Measurements from ENCODE around the gene TMCC1.

The TMCC1 gene

DNA sequence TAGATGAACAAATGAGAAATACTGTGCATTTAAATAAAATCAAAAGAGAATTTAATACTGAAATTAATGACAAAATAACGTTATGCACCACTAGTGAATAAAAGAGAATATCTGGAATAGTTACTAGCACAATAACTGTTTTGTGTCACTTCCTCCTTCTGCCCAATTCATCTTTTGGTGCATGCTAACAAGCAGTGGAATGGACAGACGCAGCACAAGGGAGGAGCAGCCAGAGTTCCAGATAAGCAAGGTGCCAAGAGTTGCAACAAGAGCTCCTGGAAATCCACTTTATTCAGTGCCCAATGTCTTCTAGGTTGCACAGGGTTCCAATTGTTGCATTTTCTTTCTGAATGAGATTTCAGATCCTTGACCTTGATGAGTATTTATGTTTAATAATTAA, 220.5 kb downstream of the TMCC1 start:
- TF ChIP-seq TAF1 (IDR thresholded peaks at IDR 0.05; ENCODE audit: borderline replicate concordance, insufficient read depth, low read length) (no peak), FOXP2 (optimal IDR thresholded peaks at IDR 0.05; ENCODE audit: borderline replicate concordance, extremely low read depth, extremely low read length, insufficient read depth) (no peak), SIN3A (IDR thresholded peaks at IDR 0.05; ENCODE audit: borderline replicate concordance, insufficient read depth, low read length) (no peak), POLR2AphosphoS5 (IDR thresholded peaks at IDR 0.05; ENCODE audit: low read depth, low read length) (no peak)
- TF ChIP-seq, protein P1, sequence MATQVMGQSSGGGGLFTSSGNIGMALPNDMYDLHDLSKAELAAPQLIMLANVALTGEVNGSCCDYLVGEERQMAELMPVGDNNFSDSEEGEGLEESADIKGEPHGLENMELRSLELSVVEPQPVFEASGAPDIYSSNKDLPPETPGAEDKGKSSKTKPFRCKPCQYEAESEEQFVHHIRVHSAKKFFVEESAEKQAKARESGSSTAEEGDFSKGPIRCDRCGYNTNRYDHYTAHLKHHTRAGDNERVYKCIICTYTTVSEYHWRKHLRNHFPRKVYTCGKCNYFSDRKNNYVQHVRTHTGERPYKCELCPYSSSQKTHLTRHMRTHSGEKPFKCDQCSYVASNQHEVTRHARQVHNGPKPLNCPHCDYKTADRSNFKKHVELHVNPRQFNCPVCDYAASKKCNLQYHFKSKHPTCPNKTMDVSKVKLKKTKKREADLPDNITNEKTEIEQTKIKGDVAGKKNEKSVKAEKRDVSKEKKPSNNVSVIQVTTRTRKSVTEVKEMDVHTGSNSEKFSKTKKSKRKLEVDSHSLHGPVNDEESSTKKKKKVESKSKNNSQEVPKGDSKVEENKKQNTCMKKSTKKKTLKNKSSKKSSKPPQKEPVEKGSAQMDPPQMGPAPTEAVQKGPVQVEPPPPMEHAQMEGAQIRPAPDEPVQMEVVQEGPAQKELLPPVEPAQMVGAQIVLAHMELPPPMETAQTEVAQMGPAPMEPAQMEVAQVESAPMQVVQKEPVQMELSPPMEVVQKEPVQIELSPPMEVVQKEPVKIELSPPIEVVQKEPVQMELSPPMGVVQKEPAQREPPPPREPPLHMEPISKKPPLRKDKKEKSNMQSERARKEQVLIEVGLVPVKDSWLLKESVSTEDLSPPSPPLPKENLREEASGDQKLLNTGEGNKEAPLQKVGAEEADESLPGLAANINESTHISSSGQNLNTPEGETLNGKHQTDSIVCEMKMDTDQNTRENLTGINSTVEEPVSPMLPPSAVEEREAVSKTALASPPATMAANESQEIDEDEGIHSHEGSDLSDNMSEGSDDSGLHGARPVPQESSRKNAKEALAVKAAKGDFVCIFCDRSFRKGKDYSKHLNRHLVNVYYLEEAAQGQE (IDR thresholded peaks at IDR 0.05; ENCODE audit: insufficient read depth in 1 of 2, low read depth in 2 of 2, low read length in 2 of 2) = no peak

DNA sequence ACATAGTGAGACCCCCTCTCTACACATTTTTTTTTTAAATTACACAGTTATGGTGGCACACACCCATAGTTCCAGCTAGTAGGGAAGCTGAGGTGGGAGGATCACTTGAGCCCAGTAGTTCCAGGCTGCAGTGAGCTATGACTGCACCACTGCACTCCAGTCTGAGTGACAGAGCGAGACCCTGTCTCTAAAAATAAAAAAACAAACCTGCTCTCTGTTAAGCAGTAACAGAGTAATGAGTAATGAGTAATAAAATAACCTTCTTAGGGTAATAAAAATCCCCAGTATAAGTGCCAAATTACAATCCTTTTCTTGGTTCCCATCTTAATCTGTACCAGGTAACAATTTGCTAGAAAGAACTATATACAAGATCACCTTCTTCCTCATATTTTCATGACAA, 221.1 kb downstream of the TMCC1 start:
- no peak for TF ChIP-seq TAF1 (IDR thresholded peaks at IDR 0.05; ENCODE audit: borderline replicate concordance, insufficient read depth, low read length)
- TF ChIP-seq SIN3A (IDR thresholded peaks at IDR 0.05; ENCODE audit: borderline replicate concordance, insufficient read depth, low read length) = no peak
- no peak for TF ChIP-seq POLR2AphosphoS5 (IDR thresholded peaks at IDR 0.05; ENCODE audit: low read depth, low read length)
- TF ChIP-seq FOXP2 (optimal IDR thresholded peaks at IDR 0.05; ENCODE audit: borderline replicate concordance, extremely low read depth, extremely low read length, insufficient read depth) = no peak
- TF ChIP-seq, protein P1 (IDR thresholded peaks at IDR 0.05; ENCODE audit: insufficient read depth in 1 of 2, low read depth in 2 of 2, low read length in 2 of 2) = no peak

DNA sequence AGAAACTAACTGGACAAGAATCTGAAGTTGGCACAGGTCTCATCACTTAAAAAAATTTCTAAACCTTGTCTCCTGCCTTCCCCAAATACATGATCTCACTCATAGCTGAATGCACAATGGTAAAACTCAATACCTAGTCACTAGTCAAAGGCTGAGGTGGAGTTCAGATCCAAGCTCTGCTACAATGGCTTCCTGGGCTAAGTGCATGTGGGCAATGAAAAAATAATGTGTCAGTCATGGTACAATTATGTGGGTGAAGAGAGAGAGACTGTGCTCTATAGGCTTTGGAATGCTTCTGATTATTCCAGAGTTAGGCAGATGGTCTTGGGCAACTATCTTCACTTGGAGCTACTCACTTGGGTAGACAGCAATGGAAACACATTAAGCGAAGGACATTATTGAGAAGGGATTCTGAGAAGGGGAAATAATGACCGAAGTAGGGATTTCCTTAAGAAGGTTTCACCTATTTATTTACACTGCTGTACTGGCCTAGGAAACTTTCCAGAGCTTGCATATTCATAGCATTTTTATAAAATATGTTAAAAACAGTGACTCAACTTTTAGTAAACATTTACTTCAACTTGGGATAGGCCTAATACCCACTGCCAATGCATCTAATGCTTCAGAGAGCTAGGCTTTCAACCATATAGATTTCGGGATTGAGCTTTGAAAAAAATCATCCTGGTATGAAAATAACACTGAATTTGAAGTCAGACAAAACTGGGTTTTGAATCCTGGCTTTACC, 228.3 kb downstream of the TMCC1 start:
- TF ChIP-seq POLR2AphosphoS5 (IDR thresholded peaks at IDR 0.05; ENCODE audit: low read depth, low read length) (no peak), FOXP2 (optimal IDR thresholded peaks at IDR 0.05; ENCODE audit: borderline replicate concordance, extremely low read depth, extremely low read length, insufficient read depth) (no peak), SIN3A (IDR thresholded peaks at IDR 0.05; ENCODE audit: borderline replicate concordance, insufficient read depth, low read length) (no peak), TAF1 (IDR thresholded peaks at IDR 0.05; ENCODE audit: borderline replicate concordance, insufficient read depth, low read length) (no peak)
- TF ChIP-seq, protein P1 (IDR thresholded peaks at IDR 0.05; ENCODE audit: insufficient read depth in 1 of 2, low read depth in 2 of 2, low read length in 2 of 2) = no peak

DNA sequence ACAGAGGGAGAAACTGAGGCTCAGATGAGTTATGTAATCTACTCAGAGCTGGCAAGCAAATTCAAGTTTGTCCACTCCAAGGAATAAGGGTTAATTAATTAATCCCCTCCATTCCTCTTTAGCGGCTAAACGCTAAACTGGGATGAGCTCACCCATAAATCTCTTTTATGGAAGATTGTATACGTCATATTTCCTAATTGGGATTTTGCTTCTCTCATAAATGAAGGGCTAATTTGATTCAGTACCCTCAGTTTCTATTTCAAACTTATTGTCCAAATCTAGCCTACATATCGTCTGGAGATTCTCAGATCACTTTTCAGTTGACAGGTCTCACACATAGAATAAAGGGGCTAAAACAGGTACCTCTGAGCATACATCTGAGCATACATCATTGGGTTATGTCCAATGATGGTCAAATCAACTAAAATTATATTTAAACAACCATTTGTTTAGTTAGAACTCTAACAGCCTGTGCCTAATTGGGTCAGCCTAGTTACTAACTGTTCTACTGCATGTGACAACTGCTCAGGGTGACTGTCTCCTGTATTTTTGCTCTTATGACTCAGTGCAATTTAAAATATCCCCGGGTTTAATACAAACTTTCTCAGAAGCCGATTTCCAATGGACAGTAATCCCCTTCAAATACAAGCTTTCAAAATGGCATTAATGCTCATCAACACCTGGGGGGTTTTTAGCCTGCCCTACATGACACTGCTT, 229.4 kb downstream of the TMCC1 start:
- TF ChIP-seq POLR2AphosphoS5 (IDR thresholded peaks at IDR 0.05; ENCODE audit: low read depth, low read length) (no peak), TAF1 (IDR thresholded peaks at IDR 0.05; ENCODE audit: borderline replicate concordance, insufficient read depth, low read length) (no peak), FOXP2 (optimal IDR thresholded peaks at IDR 0.05; ENCODE audit: borderline replicate concordance, extremely low read depth, extremely low read length, insufficient read depth) (no peak)
- TF ChIP-seq, protein P1 (IDR thresholded peaks at IDR 0.05; ENCODE audit: insufficient read depth in 1 of 2, low read depth in 2 of 2, low read length in 2 of 2) = no peak
